ENCODE results near the gene DMRTC2. TPM values are rescaled to one million over a fixed set of nuclear protein-coding genes. Genes with fewer than 3 reads are reported as not detected.

Gene DMRTC2
- polyA plus RNA-seq, 1 donor from 2014 or later, result not detected

DNA sequence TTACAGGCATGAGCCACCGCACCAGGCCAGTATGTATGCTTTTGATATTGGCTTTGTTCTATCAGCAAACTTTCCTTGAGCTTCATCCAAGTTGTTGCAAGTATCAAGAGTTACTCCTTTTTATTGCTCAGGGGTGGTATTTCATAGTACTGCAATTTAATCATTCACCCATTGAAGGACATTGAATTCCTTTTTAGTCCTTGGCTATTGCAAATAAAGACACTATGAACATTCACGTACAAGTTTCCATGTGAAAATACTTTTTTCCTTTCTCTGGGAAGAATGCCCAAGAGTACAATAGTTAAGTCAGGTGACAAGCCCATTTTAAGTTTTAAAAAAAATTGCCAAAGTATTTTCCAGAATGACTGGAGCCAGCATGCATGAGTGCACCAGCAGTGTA is 28.1 kb upstream of the DMRTC2 start:
- Histone ChIP-seq H3K9ac (ENCODE audit: low read length) (no peak overlapping the region), H3K27ac (ENCODE audit: low read length) (no peak overlapping the region), H3K4me3 (ENCODE audit: low read length) (no peak overlapping the region), H3K9me3 (ENCODE audit: low read length) (no peaks in the 10 kb centered on the region), H2AFZ (ENCODE audit: low read depth, low read length) (no peak overlapping the region), H4K20me1 (ENCODE audit: insufficient read depth) (no peaks in the 10 kb centered on the region), H3K79me2 (replicated peaks; ENCODE audit: insufficient read depth, low read length) (no peaks in the 10 kb centered on the region), H3F3A (ENCODE audit: insufficient read depth, low read length, poor library complexity, severe bottlenecking) (no peaks in the 10 kb centered on the region), H3K4me2 (ENCODE audit: low read length) (no peak overlapping the region), H3K9me2 (ENCODE audit: insufficient read depth, low read length) (no peaks in the 10 kb centered on the region), H3K27me3 (ENCODE audit: insufficient read depth, low read depth, low read length) (no peaks in the 10 kb centered on the region), H3K36me3 (ENCODE audit: insufficient read depth, low read length) (no peaks in the 10 kb centered on the region)
- no peak for TF ChIP-seq RAD21 (conservative IDR thresholded peaks at IDR 0.05)
- TF ChIP-seq, protein P1, sequence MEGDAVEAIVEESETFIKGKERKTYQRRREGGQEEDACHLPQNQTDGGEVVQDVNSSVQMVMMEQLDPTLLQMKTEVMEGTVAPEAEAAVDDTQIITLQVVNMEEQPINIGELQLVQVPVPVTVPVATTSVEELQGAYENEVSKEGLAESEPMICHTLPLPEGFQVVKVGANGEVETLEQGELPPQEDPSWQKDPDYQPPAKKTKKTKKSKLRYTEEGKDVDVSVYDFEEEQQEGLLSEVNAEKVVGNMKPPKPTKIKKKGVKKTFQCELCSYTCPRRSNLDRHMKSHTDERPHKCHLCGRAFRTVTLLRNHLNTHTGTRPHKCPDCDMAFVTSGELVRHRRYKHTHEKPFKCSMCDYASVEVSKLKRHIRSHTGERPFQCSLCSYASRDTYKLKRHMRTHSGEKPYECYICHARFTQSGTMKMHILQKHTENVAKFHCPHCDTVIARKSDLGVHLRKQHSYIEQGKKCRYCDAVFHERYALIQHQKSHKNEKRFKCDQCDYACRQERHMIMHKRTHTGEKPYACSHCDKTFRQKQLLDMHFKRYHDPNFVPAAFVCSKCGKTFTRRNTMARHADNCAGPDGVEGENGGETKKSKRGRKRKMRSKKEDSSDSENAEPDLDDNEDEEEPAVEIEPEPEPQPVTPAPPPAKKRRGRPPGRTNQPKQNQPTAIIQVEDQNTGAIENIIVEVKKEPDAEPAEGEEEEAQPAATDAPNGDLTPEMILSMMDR (IDR thresholded peaks at IDR 0.05; ENCODE audit: poor library complexity, severe bottlenecking), result no peak

DNA sequence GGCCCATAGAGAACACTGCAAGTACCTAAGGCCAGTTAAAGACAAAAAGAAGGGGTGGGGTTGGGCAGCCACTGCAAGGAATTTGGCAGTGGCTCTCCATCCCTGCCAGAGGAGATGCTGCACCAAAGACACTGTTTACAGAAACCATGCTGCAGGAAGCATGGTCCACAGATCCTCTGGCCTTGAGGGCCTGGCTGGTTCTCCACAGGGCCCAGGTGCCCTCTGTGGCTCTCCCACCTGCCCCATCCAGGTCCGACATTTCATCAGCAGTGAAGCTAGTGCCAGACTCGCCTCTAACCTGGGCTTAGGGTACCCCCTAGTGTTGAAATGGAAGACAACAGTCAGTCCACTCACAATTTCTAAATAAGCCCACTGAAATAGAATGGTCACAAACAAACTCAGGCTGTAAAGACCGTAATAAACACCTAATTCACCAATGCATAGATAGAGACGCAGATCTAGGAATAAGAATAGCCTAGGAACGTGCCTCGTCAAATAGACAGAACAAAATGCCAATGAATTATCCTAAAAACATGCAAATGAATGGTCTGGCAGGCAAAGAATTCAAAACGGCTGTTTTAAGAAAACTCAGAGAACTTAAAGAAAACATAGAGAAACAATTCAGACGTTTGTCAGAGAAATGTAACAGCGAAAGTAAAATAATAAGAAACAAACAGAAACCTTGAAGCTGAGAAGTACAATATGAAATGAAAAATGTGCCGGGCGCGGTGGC is 23.7 kb upstream of the DMRTC2 start:
- no peak overlapping the region for H3K27ac ChIP-seq (ENCODE audit: low read length)
- H3K27me3 ChIP-seq (ENCODE audit: insufficient read depth, low read depth, low read length), result no peaks in the 10 kb centered on the region
- no peaks in the 10 kb centered on the region for H3K79me2 ChIP-seq (replicated peaks; ENCODE audit: insufficient read depth, low read length)
- H3K4me3 ChIP-seq (ENCODE audit: low read length), result no peak overlapping the region
- H3K36me3 ChIP-seq (ENCODE audit: insufficient read depth, low read length), result no peaks in the 10 kb centered on the region
- H4K20me1 ChIP-seq (ENCODE audit: insufficient read depth), result no peaks in the 10 kb centered on the region
- no peaks in the 10 kb centered on the region for H3K9me3 ChIP-seq (ENCODE audit: low read length)
- TF ChIP-seq TAF1 (IDR thresholded peaks at IDR 0.05; ENCODE audit: low read depth) (no peak), EZH2 (IDR thresholded peaks at IDR 0.05; ENCODE audit: borderline replicate concordance, insufficient read depth, low read length, poor library complexity, severe bottlenecking) (no peak), MXI1 (conservative IDR thresholded peaks at IDR 0.05; ENCODE audit: poor library complexity, severe bottlenecking) (no peak), RAD21 (conservative IDR thresholded peaks at IDR 0.05) (peak; percentile 45), POLR2AphosphoS5 (IDR thresholded peaks at IDR 0.05) (no peak), SMC3 (conservative IDR thresholded peaks at IDR 0.05; ENCODE audit: poor library complexity) (peak; percentile 16), EP300 (conservative IDR thresholded peaks at IDR 0.05; ENCODE audit: poor library complexity, severe bottlenecking) (no peak)
- TF ChIP-seq, protein P1 (IDR thresholded peaks at IDR 0.05; ENCODE audit: poor library complexity, severe bottlenecking), result peak; percentile 48
- TF ChIP-seq, protein P2, sequence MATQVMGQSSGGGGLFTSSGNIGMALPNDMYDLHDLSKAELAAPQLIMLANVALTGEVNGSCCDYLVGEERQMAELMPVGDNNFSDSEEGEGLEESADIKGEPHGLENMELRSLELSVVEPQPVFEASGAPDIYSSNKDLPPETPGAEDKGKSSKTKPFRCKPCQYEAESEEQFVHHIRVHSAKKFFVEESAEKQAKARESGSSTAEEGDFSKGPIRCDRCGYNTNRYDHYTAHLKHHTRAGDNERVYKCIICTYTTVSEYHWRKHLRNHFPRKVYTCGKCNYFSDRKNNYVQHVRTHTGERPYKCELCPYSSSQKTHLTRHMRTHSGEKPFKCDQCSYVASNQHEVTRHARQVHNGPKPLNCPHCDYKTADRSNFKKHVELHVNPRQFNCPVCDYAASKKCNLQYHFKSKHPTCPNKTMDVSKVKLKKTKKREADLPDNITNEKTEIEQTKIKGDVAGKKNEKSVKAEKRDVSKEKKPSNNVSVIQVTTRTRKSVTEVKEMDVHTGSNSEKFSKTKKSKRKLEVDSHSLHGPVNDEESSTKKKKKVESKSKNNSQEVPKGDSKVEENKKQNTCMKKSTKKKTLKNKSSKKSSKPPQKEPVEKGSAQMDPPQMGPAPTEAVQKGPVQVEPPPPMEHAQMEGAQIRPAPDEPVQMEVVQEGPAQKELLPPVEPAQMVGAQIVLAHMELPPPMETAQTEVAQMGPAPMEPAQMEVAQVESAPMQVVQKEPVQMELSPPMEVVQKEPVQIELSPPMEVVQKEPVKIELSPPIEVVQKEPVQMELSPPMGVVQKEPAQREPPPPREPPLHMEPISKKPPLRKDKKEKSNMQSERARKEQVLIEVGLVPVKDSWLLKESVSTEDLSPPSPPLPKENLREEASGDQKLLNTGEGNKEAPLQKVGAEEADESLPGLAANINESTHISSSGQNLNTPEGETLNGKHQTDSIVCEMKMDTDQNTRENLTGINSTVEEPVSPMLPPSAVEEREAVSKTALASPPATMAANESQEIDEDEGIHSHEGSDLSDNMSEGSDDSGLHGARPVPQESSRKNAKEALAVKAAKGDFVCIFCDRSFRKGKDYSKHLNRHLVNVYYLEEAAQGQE (IDR thresholded peaks at IDR 0.05; ENCODE audit: borderline replicate concordance), result no peak
- H3K9me2 ChIP-seq (ENCODE audit: insufficient read depth, low read length), result no peaks in the 10 kb centered on the region
- no peak overlapping the region for H3K9ac ChIP-seq (ENCODE audit: low read length)
- H2AFZ ChIP-seq (ENCODE audit: low read depth, low read length), result no peak overlapping the region
- no peaks in the 10 kb centered on the region for H3F3A ChIP-seq (ENCODE audit: insufficient read depth, low read length, poor library complexity, severe bottlenecking)
- H3K4me2 ChIP-seq (ENCODE audit: low read length), result no peak overlapping the region

All from neural cell (in vitro differentiated cells).